Pancreas (tissue), 10 donors: Measurements from ENCODE around the gene SH3RF3. TPM values are rescaled to one million over a fixed set of nuclear protein-coding genes. Genes with fewer than 3 reads are reported as not detected.
A peak's percentile ranks its signal among the peaks of the same experiment; 100 is the strongest.
"Not testable (repeated sequence)": the region's sequence is repeated elsewhere in the genome, so short reads cannot be mapped to it uniquely, and the experiment has no call there.

Experiments used
- ATAC-seq, 4 donors: fragments of 200-7000 bp; cut with Tn5 transposase; one replicate each; pipeline versions ENCODE4 v1.8.0 to v1.9.1; 2020; ENCODE audit warnings: mild to moderate bottlenecking in 4 of 4, moderate library complexity in 4 of 4
- DNase-seq, 6 donors: peaks; one replicate each; pipeline ENCODE4 v3.0.0-alpha.2; 2020
- FAIRE-seq: peaks from 2 replicates; lab custom pipeline; 2012; peaks lifted over from hg19 to GRCh38; lab: Jason Lieb, UNC
- H3K27ac ChIP-seq, 4 donors: fragments of 200-600 bp; sonication (generic); 1 replicate in 3 of 4; 2 replicates in 1 of 4; pipeline versions ENCODE4 v1.5.0 to v1.8.0; 2020
- H3K27me3 ChIP-seq, 4 donors: fragments of 200-600 bp; one replicate each; pipeline ENCODE4 v1.8.0; 2021
- H3K36me3 ChIP-seq, 3 donors: fragments of 200-600 bp; sonication (generic) in 1 of 3; one replicate each; pipeline versions ENCODE4 v1.5.0 to v1.8.0; 2020 to 2021
- H3K4me1 ChIP-seq, 3 donors: fragments of 200-600 bp; one replicate each; pipeline ENCODE4 v1.8.0; 2021
- H3K4me3 ChIP-seq, 4 donors: fragments of 200-600 bp; sonication (generic) in 2 of 4; one replicate each; pipeline versions ENCODE4 v1.5.0 to v1.8.0; 2020 to 2021
- H3K9me3 ChIP-seq, 4 donors: fragments of 200-600 bp; one replicate each; pipeline ENCODE4 v1.8.0; 2021
- WGBS, 2 donors: extraction: QIAGEN DNeasy Blood & Tissue Kit; methylation state at CpG; one replicate each; pipeline ENCODE4 v1.1.7; 2013; 5-methylcytosine and 5-hydroxymethylcytosine counted together
- intact Hi-C, 3 donors: fragments of 100-400 bp; cut with DNase I; formaldehyde crosslinking; loops; one replicate each; pipeline versions ENCODE4 v1.11.1 to v1.14.2; 2022
- polyA plus RNA-seq, 2 donors: library from polyadenylated mRNA; stranded (reverse); fragments of 200-250 nt; gene quantifications; one replicate each; pipeline ENCODE4 v1.2.3, GENCODE V29; 2013
- total RNA-seq, 6 donors: library from RNA; stranded (reverse); fragmentation: NEBNext Ultra II Directional in 4 of 6; extraction: Animal tissue kit (Norgen Biotek cat#: 25700) in 4 of 6; gene quantifications; one replicate each; pipeline versions ENCODE4 v1.2.1 to v1.2.4, GENCODE V29; 2021 to 2023
- TF ChIP-seq, protein P1 (sequence below), 4 donors: fragments of 200-600 bp; sonication (generic) in 3 of 4; IDR thresholded peaks; one replicate each; pipeline versions ENCODE4 v1.5.0 to v1.8.0; 2021; ENCODE audit warnings: antibody characterized with exemption in 4 of 4
- donor health status: healthy with polysubstance abuse.
- donor health status: DM: no; HTN: no; CAD: no; lungs with moderate emphysema.
- donor health status: DM: no; HTN: no; CAD: no.
- donor health status: control.
- donor health status: control.
- donor health status: Bipolar disorder and iron deficiency.
- donor health status: DM: yes; HTN: yes; CAD: no.
- donor health status: DM: no; HTN: no; CAD: no.
- donor health status: DM: no; HTN: no; CAD: no.
- donor health status: DM: yes; HTN: yes; CAD: no.

Gene SH3RF3
- total and polyA plus RNA-seq, 8 donors: 1.1 to 3.5 (median 1.8) TPM

DNA sequence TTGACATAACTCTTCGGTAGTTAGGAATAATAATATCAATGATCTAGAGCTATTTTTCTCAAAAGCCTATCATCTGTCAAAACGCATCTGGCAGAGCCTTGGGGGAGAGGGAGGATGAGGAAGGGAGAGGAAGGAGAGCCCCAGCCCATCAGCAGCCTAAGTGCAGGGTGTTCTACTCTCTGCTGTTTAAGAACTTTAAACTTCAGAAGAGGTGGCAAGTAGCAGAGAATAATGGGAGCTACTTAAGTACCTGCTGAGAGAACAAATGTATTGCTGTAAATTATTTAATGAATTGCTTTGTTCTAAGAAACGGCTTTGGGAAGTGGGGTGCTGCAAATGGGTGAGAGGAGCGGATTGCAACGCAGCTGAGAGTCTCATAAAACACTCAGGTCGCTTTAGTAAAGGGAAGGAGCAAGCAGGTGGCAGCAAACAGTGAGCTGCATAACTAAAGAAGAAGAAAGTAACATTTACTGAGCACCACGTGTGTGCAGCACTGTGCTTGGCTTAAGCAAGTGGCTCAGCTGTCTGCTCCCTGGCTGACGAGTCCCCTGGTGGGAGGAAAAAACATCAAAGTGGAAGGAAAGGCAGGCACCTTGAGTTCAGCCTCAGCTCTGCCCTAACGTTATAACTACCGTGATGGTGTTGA is 26.3 kb upstream of the SH3RF3 start:
- Histone ChIP-seq H3K4me3 (no peak overlapping the region), H3K4me1 (no peaks in the 10 kb centered on the region), H3K9me3 (no peaks in the 10 kb centered on the region), H3K27ac (no peak overlapping the region), H3K27me3 (no peaks in the 10 kb centered on the region), H3K36me3 (no peaks in the 10 kb centered on the region)
- peak in 1 of 6 donors; percentile 8 for DNase-seq
- intact Hi-C loops: no loop called here
- no peak for ATAC-seq
- TF ChIP-seq, protein P1, sequence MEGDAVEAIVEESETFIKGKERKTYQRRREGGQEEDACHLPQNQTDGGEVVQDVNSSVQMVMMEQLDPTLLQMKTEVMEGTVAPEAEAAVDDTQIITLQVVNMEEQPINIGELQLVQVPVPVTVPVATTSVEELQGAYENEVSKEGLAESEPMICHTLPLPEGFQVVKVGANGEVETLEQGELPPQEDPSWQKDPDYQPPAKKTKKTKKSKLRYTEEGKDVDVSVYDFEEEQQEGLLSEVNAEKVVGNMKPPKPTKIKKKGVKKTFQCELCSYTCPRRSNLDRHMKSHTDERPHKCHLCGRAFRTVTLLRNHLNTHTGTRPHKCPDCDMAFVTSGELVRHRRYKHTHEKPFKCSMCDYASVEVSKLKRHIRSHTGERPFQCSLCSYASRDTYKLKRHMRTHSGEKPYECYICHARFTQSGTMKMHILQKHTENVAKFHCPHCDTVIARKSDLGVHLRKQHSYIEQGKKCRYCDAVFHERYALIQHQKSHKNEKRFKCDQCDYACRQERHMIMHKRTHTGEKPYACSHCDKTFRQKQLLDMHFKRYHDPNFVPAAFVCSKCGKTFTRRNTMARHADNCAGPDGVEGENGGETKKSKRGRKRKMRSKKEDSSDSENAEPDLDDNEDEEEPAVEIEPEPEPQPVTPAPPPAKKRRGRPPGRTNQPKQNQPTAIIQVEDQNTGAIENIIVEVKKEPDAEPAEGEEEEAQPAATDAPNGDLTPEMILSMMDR (IDR thresholded peaks at IDR 0.05): no peak
- no peak for FAIRE-seq
- 19 to 24% methylated on average over 10 of the region's 10 CpGs for WGBS, 2 donors

DNA sequence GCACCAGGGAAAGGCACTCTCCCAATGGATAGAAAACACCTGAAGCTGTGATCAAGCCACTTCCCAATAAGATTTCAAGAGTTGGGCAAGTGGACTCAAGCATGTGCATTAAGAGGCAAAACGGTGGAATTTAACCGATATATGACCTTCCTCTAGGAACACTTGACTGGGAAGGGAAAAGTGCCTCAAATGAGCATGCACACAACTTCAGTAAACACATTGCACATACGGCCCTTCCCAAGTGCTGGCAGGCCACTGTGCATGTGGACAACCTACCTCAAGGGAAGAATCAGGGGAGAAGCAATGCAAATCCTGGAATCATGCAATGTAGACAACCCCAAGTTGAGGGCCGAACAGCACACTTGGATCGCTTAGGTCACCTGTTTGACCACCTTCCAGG is 23.9 kb upstream of the SH3RF3 start:
- TF ChIP-seq, protein P1 (IDR thresholded peaks at IDR 0.05): no peak
- intact Hi-C loops: no loop called here
- 79 to 90% methylated on average over 5 of the region's 5 CpGs for WGBS, 2 donors
- no peak for FAIRE-seq
- Histone ChIP-seq H3K36me3 (no peaks in the 10 kb centered on the region), H3K27me3 (no peaks in the 10 kb centered on the region), H3K4me3 (no peak overlapping the region), H3K9me3 (no peaks in the 10 kb centered on the region), H3K4me1 (no peaks in the 10 kb centered on the region), H3K27ac (no peak overlapping the region)
- DNase-seq: peak in 1 of 6 donors; percentile 4
- no peak for ATAC-seq

DNA sequence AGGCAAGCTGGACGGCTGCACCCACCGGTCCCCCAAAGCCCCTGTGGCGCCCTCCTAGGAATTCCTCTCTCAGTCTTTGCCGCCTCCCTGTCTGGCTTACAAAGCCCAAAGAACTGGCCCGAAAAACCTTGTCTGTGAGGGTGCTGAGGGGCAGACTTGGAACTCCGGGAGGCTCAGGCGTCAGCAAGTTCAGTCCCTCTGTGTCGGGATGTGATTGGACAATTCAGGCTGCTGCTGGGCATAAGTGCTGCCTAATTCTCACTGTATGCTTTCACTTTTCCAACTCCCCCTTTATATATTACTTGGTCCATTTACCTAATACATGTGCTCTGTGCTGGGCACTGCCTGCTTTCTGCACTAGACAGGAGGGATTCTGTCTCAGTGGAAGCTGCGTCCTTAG is 20.3 kb upstream of the SH3RF3 start:
- intact Hi-C loops: no loop called here
- DNase-seq (no peak), ATAC-seq (no peak), FAIRE-seq (no peak)
- no peaks in the 10 kb centered on the region for H3K27me3 ChIP-seq
- TF ChIP-seq, protein P1 (IDR thresholded peaks at IDR 0.05): no peak
- H3K36me3 ChIP-seq: no peaks in the 10 kb centered on the region
- H3K4me3 ChIP-seq: no peak overlapping the region
- no peak overlapping the region for H3K27ac ChIP-seq
- 82 to 84% methylated on average over 9 of the region's 9 CpGs for WGBS, 2 donors
- H3K4me1 ChIP-seq: no peaks in the 10 kb centered on the region
- no peaks in the 10 kb centered on the region for H3K9me3 ChIP-seq

DNA sequence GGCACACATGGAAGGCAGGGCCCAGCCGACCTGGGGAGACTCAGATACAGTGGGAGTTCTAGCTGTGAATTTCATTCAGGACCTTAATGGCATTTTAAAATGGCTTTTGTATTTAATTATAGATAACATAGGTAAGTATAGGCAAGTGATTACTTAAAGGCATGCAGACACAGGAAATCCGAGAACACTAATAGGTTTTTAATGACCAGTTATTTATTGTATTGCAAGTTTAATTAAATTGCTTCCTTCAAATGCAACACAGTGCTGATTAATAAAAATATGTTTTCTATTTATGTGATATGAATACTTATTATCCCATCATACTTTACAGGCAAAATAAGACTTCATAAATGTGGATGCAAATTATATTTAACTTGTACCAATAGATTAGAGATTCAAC is 19.7 kb upstream of the SH3RF3 start:
- Histone ChIP-seq H3K27ac (no peak overlapping the region), H3K4me1 (no peaks in the 10 kb centered on the region), H3K27me3 (no peaks in the 10 kb centered on the region), H3K36me3 (no peaks in the 10 kb centered on the region), H3K4me3 (no peak overlapping the region), H3K9me3 (no peaks in the 10 kb centered on the region)
- no peak for FAIRE-seq
- ATAC-seq: no peak
- TF ChIP-seq, protein P1 (IDR thresholded peaks at IDR 0.05): no peak
- intact Hi-C loops: no loop called here
- 66 to 72% methylated on average over 2 of the region's 2 CpGs for WGBS, 2 donors
- DNase-seq: no peak

DNA sequence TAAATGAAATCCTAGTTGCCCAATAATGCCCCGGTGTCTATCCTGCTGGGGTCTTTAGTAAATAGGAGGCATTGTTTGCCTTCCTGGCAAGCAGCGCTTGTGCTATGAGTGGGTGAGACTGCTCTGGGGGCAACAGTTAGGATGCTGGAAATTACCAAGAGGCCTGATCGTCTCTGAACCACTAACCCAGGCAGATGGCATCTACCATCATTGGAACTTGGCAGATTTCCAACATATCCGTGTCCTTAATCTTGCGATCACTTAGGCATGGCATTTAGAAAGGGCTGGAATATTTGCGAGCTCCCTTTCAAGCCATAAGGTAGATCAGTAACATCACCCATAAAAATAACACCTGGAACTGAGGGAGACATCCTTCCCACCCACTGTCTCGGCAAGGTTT is 18.8 kb upstream of the SH3RF3 start:
- no peak overlapping the region for H3K27ac ChIP-seq
- DNase-seq (no peak), ATAC-seq (no peak), FAIRE-seq (no peak)
- no peaks in the 10 kb centered on the region for H3K4me1 ChIP-seq
- TF ChIP-seq, protein P1 (IDR thresholded peaks at IDR 0.05): no peak
- H3K27me3 ChIP-seq: no peaks in the 10 kb centered on the region
- H3K9me3 ChIP-seq: no peaks in the 10 kb centered on the region
- no peak overlapping the region for H3K4me3 ChIP-seq
- WGBS, 2 donors: 55 to 57% methylated on average over 7 of the region's 7 CpGs
- H3K36me3 ChIP-seq: no peaks in the 10 kb centered on the region
- intact Hi-C loops: no loop called here

DNA sequence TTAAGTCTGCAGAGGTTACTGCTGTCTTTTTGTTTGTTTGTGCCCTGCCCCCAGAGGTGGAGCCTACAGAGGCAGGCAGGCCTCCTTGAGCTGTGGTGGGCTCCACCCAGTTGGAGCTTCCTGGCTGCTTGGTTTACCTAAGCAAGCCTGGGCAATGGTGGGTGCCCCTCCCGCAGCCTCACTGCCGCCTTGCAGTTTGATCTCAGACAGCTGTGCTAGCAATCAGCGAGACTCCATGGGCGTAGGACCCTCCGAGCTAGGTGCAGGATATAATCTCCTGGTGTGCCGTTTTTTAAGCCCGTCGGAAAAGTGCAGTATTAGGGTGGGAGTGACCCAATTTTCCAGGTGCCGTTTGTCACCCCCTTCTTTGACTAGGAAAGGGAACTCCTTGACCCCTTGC is 11.8 kb upstream of the SH3RF3 start:
- H3K27me3 ChIP-seq, H3K36me3 ChIP-seq, H3K4me1 ChIP-seq, ATAC-seq, FAIRE-seq, intact Hi-C loops, H3K4me3 ChIP-seq, H3K27ac ChIP-seq, DNase-seq, H3K9me3 ChIP-seq: not testable (repeated sequence)
- 81 to 91% methylated on average over 9 of the region's 9 CpGs for WGBS, 2 donors
